GM12878 (cell line): Measurements from ENCODE around the gene CHST8. TPM values are rescaled to one million over a fixed set of nuclear protein-coding genes. Genes with fewer than 3 reads are reported as not detected.

ENCODE experiments used
- ATAC-seq: fragments of 200-7000 bp; cut with Tn5 transposase; 3 replicates; pipeline ENCODE4 v1.9.1; 2020; ENCODE audit warnings: mild to moderate bottlenecking, moderate library complexity
- BruUV-seq: library from RNA; stranded (reverse); fragments of 400-500 nt; replicated peaks from 2 replicates; lab custom pipeline; 2021; lab: Mats Ljungman, UMichigan
- CTCF ChIA-PET: fragments of 300-600 bp; sonication (Branson Sonifier 250); formaldehyde crosslinking; extraction: SDS; loops from one replicate; lab custom pipeline; 2021; ENCODE audit warnings: inconsistent platforms; lab: Yijun Ruan, JAX
- POLR2A ChIA-PET: fragments of 350-600 bp; formaldehyde crosslinking; extraction: SDS; loops from one replicate; lab custom pipeline; 2021; ENCODE audit warnings: inconsistent platforms; lab: Charles Lee
- RAD21 ChIA-PET: fragments of 300-600 bp; sonication (Branson Sonifier 250); formaldehyde crosslinking; loops from one replicate; lab custom pipeline; 2023; ENCODE audit warnings: antibody characterized with exemption; ENCODE audit not compliant: unreplicated experiment; lab: Charles Lee
- SMC1A ChIA-PET: fragments of 300-600 bp; sonication (Branson Sonifier 250); formaldehyde crosslinking; loops from one replicate; lab custom pipeline; 2023; ENCODE audit not compliant: unreplicated experiment, uncharacterized antibody; lab: Charles Lee
- DNase-seq: peaks from one replicate; pipeline ENCODE4 v3.0.0-alpha.2; 2011; ENCODE audit warnings: low read depth, low spot score
- FAIRE-seq: peaks from 3 replicates; lab custom pipeline; 2011; peaks lifted over from hg19 to GRCh38; lab: Jason Lieb, UNC
- H2AFZ ChIP-seq: 2 replicates; pipeline ENCODE4 v1.6.0; 2011; ENCODE audit warnings: low read depth, low read length, control low read depth; ENCODE audit not compliant: control insufficient read depth
- H3K27ac ChIP-seq: 2 replicates; pipeline ENCODE4 v1.5.1; 2011; ENCODE audit warnings: control low read depth; ENCODE audit not compliant: control insufficient read depth, insufficient read depth
- H3K27me3 ChIP-seq, 2 experiments: replicated peaks in 1 of 2; 2 replicates each; pipeline versions ENCODE4 v1.6.0 to v1.6.1; 2011; ENCODE audit warnings: low read length in 1 of 2; ENCODE audit not compliant: control insufficient read depth in 2 of 2, insufficient read depth in 2 of 2
- H3K36me3 ChIP-seq, 2 experiments: 2 replicates each; pipeline ENCODE4 v1.5.1; 2011; ENCODE audit warnings: low read length in 1 of 2; ENCODE audit not compliant: control insufficient read depth in 2 of 2, insufficient read depth in 2 of 2
- H3K4me1 ChIP-seq: 2 replicates; pipeline ENCODE4 v1.6.1; 2011; ENCODE audit warnings: mild to moderate bottlenecking, low read length, moderate library complexity, mixed read lengths; ENCODE audit not compliant: control insufficient read depth, insufficient read depth
- H3K4me2 ChIP-seq: 2 replicates; pipeline ENCODE4 v1.6.0; 2011; ENCODE audit warnings: control low read depth; ENCODE audit not compliant: control insufficient read depth, insufficient read depth
- H3K4me3 ChIP-seq: fragments of 200-600 bp; sonication (generic); 2 replicates; pipeline ENCODE4 v1.5.1; 2016
- H3K79me2 ChIP-seq: 2 replicates; pipeline ENCODE4 v1.6.0; 2011; ENCODE audit warnings: low read length; ENCODE audit not compliant: control insufficient read depth, insufficient read depth
- H3K9ac ChIP-seq: 2 replicates; pipeline ENCODE4 v1.8.0; 2011; ENCODE audit warnings: low read length, control low read depth, mixed read lengths; ENCODE audit not compliant: control insufficient read depth, insufficient read depth
- H3K9me3 ChIP-seq: replicated peaks from 3 replicates; pipeline ENCODE4 v1.5.1; 2011; ENCODE audit warnings: mild to moderate bottlenecking, low read length; ENCODE audit not compliant: control insufficient read depth, insufficient read depth
- H4K20me1 ChIP-seq: 2 replicates; pipeline ENCODE4 v1.6.0; 2011; ENCODE audit not compliant: control insufficient read depth, insufficient read depth
- BACH1 ChIP-seq: fragments of 450-650 bp; IDR thresholded peaks from 2 replicates; pipeline ENCODE4 v1.6.1; 2017; ENCODE audit warnings: mild to moderate bottlenecking, borderline replicate concordance
- CBX5 ChIP-seq: sonication (generic); IDR thresholded peaks from 2 replicates; pipeline ENCODE4 v1.6.1; 2016; ENCODE audit warnings: low read depth, moderate library complexity, mild to moderate bottlenecking, inconsistent platforms
- CEBPB ChIP-seq, 2 experiments: fragments of 150-350 bp in 1 of 2; IDR thresholded peaks; 2 replicates each; pipeline ENCODE4 v1.6.1; 2012 to 2014; ENCODE audit warnings: low read depth in 2 of 2, low read length in 2 of 2, borderline replicate concordance in 1 of 2, inconsistent platforms in 1 of 2
- CREM ChIP-seq: IDR thresholded peaks from 2 replicates; pipeline ENCODE4 v1.6.1; 2014; ENCODE audit warnings: antibody characterized with exemption, low read depth
- EP300 ChIP-seq, 2 experiments: fragments of 150-350 bp in 1 of 2; IDR thresholded peaks; 2 replicates each; pipeline ENCODE4 v1.6.1; 2011 to 2012; ENCODE audit warnings: low read depth in 2 of 2, low read length in 2 of 2, borderline replicate concordance in 1 of 2, improper control_type of control experiment in 1 of 2, inconsistent platforms in 1 of 2; ENCODE audit not compliant: control insufficient read depth in 1 of 2
- ETV6 ChIP-seq, 2 experiments: fragments of 450-650 bp in 1 of 2; IDR thresholded peaks in 1 of 2; conservative IDR thresholded peaks in 1 of 2; 2 replicates each; pipeline ENCODE4 v1.6.1; 2014; ENCODE audit warnings: antibody characterized with exemption in 1 of 2, borderline replicate concordance in 1 of 2, low read depth in 1 of 2, mild to moderate bottlenecking in 1 of 2, moderate library complexity in 1 of 2
- KAT2A ChIP-seq: conservative IDR thresholded peaks from 2 replicates; pipeline ENCODE4 v1.6.1; 2011; ENCODE audit warnings: low read depth, low read length; ENCODE audit not compliant: control insufficient read depth
- SMARCA5 ChIP-seq: fragments of 450-650 bp; IDR thresholded peaks from 2 replicates; pipeline ENCODE4 v1.6.1; 2017; ENCODE audit warnings: mild to moderate bottlenecking
- TAF1 ChIP-seq: IDR thresholded peaks from 2 replicates; pipeline ENCODE4 v1.6.1; 2011; ENCODE audit warnings: mild to moderate bottlenecking, low read depth, low read length, borderline replicate concordance
- ZNF384 ChIP-seq: IDR thresholded peaks from 2 replicates; pipeline ENCODE4 v1.6.1; 2012; ENCODE audit warnings: low read depth, mild to moderate bottlenecking, low read length, improper control_type of control experiment, borderline replicate concordance
- WGBS: methylation state at CpG from one replicate; pipeline ENCODE4 v1.1.6; 2016; ENCODE audit warnings: low lambda C conversion rate; ENCODE audit not compliant: insufficient replicate concordance, insufficient coverage; ENCODE audit errors: missing lambda C conversion rate; 5-methylcytosine and 5-hydroxymethylcytosine counted together
- in situ Hi-C: fragments of 300-500 bp; cut with MboI; formaldehyde crosslinking; loops from 9 replicates; pipeline ENCODE4 v1.14.3; 2018; ENCODE audit warnings: mixed read lengths
- intact Hi-C: fragments of 100-400 bp; cut with micrococcal nuclease; formaldehyde crosslinking; loops from one replicate; pipeline ENCODE4 v1.14.2; 2022; ENCODE audit not compliant: unreplicated experiment
- polyA plus RNA-seq, 11 experiments: library from polyadenylated mRNA; depleted of rRNA in 4 of 11; unstranded in 6 of 11; stranded (reverse) in 5 of 11; fragments of >200 nt; fragmentation: Nextera tagmentation in 4 of 11; fragmentation: Illumina TruSeq in 1 of 11; extraction: Ambion mirVana in 4 of 11; extraction: Trizol in 1 of 11; gene quantifications; 1 replicate in 1 of 11; 2 replicates in 10 of 11; pipeline versions ENCODE4 v1.2.1 to v1.2.3, GENCODE V29; 2011 to 2016; ENCODE audit warnings: inconsistent platforms in 2 of 11, missing spikeins in 2 of 11, low read depth in 1 of 11
- total RNA-seq, 4 experiments: library from RNA; depleted of rRNA in 3 of 4; stranded (reverse); fragments of >200 nt in 3 of 4; fragmentation: Illumina TruSeq in 1 of 4; extraction: Trizol in 1 of 4; gene quantifications; 2 replicates each; pipeline versions ENCODE4 v1.2.1 to v1.2.3, GENCODE V29; 2013 to 2021
- TF ChIP-seq, protein P1 (sequence below): IDR thresholded peaks from 2 replicates; pipeline ENCODE4 v1.6.1; 2011; ENCODE audit warnings: borderline replicate concordance, low read depth, mild to moderate bottlenecking, moderate library complexity, low read length; ENCODE audit not compliant: insufficient read depth, poor library complexity, severe bottlenecking
- TF ChIP-seq, protein P2 (sequence below): fragments of 450-650 bp; IDR thresholded peaks from 2 replicates; pipeline ENCODE4 v1.6.1; 2018; ENCODE audit warnings: mild to moderate bottlenecking, low read depth, moderate library complexity; ENCODE audit not compliant: partially characterized antibody

CHST8 gene
- total and polyA plus RNA-seq, 10 of the 15 experiments (the other 5 are each of a cell fraction or from before 2014, with no cell fraction given): 0.06 TPM; not detected in 9

DNA sequence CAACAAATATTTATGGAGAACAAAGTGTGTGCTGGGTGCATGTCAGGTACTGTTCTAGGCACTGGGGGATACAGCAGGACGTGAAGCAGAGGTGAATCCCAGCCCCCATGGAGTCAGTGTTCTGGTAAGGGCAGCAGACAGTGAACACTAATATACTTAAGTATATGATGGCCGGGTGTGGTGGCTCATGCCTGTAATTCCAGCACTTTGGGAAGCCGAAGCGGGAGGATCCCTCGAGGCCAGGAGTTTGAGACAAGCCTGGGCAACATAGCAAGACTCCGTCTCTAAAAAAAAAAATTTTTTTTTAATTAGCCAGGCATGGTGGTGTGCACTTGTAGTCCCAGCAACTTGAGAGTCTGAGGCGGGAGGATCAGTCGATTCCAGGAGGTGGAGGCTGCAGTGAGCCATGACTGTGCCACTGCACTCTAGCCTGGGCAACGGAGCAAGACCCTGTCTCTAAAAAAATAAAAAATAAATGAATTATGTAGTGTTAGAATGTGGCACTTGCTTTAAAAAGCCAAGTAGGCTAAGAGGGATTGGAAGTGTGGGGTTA lies 22.6 kb downstream of the CHST8 start:
- Histone ChIP-seq H4K20me1 (no peaks in the 10 kb centered on the region), H3K4me1 (no peaks in the 10 kb centered on the region), H3K27ac (no peak overlapping the region), H3K4me3 (no peak overlapping the region), H3K27me3 (no peaks in the 10 kb centered on the region; a peak in 2 of 4 replicates), H3K4me2 (no peak overlapping the region), H3K9me3 (no peaks in the 10 kb centered on the region)
- in situ Hi-C loops: no loop called here
- DNase-seq (no peak), ATAC-seq (no peak)
- ChIA-PET SMC1A (no interaction called here), CTCF (no interaction called here), POLR2A (no interaction called here)
- intact Hi-C loops: no loop called here
- TF ChIP-seq EP300 (IDR thresholded peaks at IDR 0.05; ENCODE audit: borderline replicate concordance in 1 of 2, control insufficient read depth in 1 of 2, low read depth in 2 of 2, low read length in 2 of 2) (no peak), CEBPB (IDR thresholded peaks at IDR 0.05; ENCODE audit: borderline replicate concordance in 1 of 2, low read depth in 2 of 2, low read length in 2 of 2) (no peak)
- TF ChIP-seq, all 136 proteins: peak for 0
- RAD21 ChIA-PET: no interaction called here
- no TSS peak for BruUV-seq
- FAIRE-seq: no peak
- Histone ChIP-seq H3K79me2 (no peaks in the 10 kb centered on the region), H3K36me3 (no peaks in the 10 kb centered on the region), H2AFZ (no peak overlapping the region), H3K9ac (no peak overlapping the region)
- WGBS: 30% methylated on average over 9 of the region's 9 CpGs

DNA sequence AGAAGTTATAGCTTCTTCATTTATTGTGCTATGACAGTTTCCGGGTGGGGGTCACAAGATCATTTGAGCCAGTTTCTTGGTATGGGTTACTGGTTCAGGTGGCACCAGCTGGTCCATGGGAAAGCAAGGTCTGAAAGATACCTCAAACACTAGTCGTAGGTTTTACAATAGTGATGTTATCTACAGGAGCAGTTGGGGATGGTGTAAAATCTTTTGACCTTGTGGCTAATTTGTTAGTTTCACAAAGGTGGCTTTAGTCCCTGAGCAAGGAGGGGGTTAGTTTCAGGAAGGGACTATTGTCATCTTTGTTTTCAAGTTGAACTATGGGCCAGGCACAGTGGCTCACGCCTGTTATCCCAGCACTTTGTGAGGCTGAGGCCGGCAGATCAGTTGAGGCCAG lies 24.6 kb downstream of the CHST8 start:
- CTCF ChIA-PET: no interaction called here
- Histone ChIP-seq H3K9me3 (no peaks in the 10 kb centered on the region), H3K4me2 (no peak overlapping the region), H3K9ac (no peak overlapping the region), H3K4me3 (no peak overlapping the region), H2AFZ (no peak overlapping the region), H4K20me1 (no peaks in the 10 kb centered on the region), H3K27me3 (no peaks in the 10 kb centered on the region; a peak in 2 of 4 replicates), H3K79me2 (no peaks in the 10 kb centered on the region), H3K36me3 (no peaks in the 10 kb centered on the region), H3K4me1 (no peaks in the 10 kb centered on the region), H3K27ac (no peak overlapping the region)
- SMC1A ChIA-PET: no interaction called here
- 68% methylated on average over 4 of the region's 4 CpGs for WGBS
- FAIRE-seq: no peak
- intact Hi-C loops: no loop called here
- POLR2A ChIA-PET: no interaction called here
- RAD21 ChIA-PET: no interaction called here
- BruUV-seq: no TSS peak
- DNase-seq: no peak
- ATAC-seq: no peak
- in situ Hi-C loops: no loop called here
- TF ChIP-seq ETV6 (conservative IDR thresholded peaks at IDR 0.05 in 1 of 2, IDR thresholded peaks at IDR 0.05 in 1 of 2; ENCODE audit: borderline replicate concordance in 1 of 2, low read depth in 1 of 2): no peak
- TF ChIP-seq, protein P1, sequence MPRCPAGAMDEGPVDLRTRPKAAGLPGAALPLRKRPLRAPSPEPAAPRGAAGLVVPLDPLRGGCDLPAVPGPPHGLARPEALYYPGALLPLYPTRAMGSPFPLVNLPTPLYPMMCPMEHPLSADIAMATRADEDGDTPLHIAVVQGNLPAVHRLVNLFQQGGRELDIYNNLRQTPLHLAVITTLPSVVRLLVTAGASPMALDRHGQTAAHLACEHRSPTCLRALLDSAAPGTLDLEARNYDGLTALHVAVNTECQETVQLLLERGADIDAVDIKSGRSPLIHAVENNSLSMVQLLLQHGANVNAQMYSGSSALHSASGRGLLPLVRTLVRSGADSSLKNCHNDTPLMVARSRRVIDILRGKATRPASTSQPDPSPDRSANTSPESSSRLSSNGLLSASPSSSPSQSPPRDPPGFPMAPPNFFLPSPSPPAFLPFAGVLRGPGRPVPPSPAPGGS: no peak
- TF ChIP-seq, protein P2, sequence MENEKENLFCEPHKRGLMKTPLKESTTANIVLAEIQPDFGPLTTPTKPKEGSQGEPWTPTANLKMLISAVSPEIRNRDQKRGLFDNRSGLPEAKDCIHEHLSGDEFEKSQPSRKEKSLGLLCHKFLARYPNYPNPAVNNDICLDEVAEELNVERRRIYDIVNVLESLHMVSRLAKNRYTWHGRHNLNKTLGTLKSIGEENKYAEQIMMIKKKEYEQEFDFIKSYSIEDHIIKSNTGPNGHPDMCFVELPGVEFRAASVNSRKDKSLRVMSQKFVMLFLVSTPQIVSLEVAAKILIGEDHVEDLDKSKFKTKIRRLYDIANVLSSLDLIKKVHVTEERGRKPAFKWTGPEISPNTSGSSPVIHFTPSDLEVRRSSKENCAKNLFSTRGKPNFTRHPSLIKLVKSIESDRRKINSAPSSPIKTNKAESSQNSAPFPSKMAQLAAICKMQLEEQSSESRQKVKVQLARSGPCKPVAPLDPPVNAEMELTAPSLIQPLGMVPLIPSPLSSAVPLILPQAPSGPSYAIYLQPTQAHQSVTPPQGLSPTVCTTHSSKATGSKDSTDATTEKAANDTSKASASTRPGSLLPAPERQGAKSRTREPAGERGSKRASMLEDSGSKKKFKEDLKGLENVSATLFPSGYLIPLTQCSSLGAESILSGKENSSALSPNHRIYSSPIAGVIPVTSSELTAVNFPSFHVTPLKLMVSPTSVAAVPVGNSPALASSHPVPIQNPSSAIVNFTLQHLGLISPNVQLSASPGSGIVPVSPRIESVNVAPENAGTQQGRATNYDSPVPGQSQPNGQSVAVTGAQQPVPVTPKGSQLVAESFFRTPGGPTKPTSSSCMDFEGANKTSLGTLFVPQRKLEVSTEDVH: no peak
- TF ChIP-seq KAT2A: no peak
- TF ChIP-seq CREM: no peak
- TF ChIP-seq ZNF384: no peak
- TF ChIP-seq CBX5: no peak
- TF ChIP-seq SMARCA5: no peak
- no peak for TF ChIP-seq BACH1
- TF ChIP-seq TAF1: no peak
